ENCODE results near the gene PRKAR1A.

The PRKAR1A gene

DNA sequence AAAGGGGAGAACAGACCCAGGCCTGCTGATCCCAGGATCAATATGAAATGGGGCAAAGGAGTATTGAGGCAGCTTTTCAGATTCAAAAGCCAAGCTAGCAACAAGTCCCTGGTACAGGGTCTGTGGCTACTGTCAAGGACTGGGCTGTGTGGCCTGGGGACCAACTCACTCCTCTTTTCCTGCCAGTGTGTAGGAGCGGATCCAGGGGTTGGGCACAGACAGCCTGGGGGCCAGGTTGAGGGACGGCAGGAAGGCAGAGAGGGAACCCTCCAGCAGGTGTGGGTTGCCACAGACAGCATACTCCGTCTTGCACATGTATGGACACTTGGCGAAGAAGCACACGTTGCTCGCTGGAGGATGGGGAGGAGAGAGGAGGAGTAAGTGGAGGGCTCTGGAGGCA, 29.6 kb downstream of the PRKAR1A start:
- no peak for DNase-seq

DNA sequence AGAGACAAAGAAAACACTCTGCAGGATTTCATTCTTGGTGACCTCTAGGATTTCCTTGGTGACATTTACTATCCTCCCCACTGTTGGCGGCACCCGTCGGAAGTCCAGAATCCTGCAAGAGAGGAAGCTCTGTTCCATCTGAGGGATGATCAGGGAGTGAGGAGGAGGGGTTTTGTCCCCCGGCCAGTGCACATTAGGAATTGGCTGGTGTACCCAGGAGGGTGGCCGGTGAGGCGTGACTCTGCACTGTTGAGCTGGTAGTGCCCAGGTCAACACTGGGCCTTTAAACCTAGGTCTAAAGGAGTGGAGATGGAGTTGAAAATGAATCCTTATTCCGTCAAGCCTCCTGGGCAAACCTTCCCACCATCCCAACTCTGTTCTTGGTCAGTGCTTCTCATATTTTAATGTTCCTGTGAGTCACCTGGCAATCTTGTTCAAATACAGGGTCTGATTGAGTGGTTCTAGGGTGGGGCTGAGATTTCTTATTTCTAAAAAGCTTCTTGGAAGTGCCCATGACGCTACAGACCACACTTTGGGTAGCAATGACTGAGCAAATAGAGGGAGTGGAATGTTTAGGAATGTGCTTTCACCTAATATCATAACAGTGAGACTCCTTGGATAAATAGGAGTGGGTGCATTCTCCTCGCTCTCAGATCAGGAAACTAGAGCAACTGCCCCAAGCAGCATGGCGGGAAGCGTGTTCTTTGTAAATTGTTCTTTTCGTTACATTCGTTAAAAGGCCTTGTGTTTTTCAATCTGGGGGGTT, 30.7 kb downstream of the PRKAR1A start:
- Histone ChIP-seq H3K27me3 (replicated peaks) (no peaks in the 10 kb centered on the region), H3K36me3 (replicated peaks) (peaks cover 5% of the 10 kb centered on the region), H3K4me3 (ENCODE audit: low read depth, low read length) (no peak overlapping the region), H3K27ac (no peak overlapping the region)
- DNase-seq = no peak
- TF ChIP-seq, protein P1, sequence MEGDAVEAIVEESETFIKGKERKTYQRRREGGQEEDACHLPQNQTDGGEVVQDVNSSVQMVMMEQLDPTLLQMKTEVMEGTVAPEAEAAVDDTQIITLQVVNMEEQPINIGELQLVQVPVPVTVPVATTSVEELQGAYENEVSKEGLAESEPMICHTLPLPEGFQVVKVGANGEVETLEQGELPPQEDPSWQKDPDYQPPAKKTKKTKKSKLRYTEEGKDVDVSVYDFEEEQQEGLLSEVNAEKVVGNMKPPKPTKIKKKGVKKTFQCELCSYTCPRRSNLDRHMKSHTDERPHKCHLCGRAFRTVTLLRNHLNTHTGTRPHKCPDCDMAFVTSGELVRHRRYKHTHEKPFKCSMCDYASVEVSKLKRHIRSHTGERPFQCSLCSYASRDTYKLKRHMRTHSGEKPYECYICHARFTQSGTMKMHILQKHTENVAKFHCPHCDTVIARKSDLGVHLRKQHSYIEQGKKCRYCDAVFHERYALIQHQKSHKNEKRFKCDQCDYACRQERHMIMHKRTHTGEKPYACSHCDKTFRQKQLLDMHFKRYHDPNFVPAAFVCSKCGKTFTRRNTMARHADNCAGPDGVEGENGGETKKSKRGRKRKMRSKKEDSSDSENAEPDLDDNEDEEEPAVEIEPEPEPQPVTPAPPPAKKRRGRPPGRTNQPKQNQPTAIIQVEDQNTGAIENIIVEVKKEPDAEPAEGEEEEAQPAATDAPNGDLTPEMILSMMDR (IDR thresholded peaks at IDR 0.05; ENCODE audit: low read depth, low read length, missing control alignments) = no peak
- in situ Hi-C loops (cut with HindIII; ENCODE audit: low pct_ligation_motif_present, low sequenced_read_pairs) = no loop called here

More for the DNA sequence above, 29.6 kb downstream of the PRKAR1A start:
- in situ Hi-C loops (cut with HindIII; ENCODE audit: low pct_ligation_motif_present, low sequenced_read_pairs) = no loop called here
- TF ChIP-seq, protein P1 (IDR thresholded peaks at IDR 0.05; ENCODE audit: low read depth, low read length, missing control alignments) = no peak
- peaks cover 14% of the 10 kb centered on the region for H3K36me3 ChIP-seq (replicated peaks)
- no peak overlapping the region for H3K27ac ChIP-seq
- H3K4me3 ChIP-seq (ENCODE audit: low read depth, low read length) = no peak overlapping the region
- no peaks in the 10 kb centered on the region for H3K27me3 ChIP-seq (replicated peaks)

DNA sequence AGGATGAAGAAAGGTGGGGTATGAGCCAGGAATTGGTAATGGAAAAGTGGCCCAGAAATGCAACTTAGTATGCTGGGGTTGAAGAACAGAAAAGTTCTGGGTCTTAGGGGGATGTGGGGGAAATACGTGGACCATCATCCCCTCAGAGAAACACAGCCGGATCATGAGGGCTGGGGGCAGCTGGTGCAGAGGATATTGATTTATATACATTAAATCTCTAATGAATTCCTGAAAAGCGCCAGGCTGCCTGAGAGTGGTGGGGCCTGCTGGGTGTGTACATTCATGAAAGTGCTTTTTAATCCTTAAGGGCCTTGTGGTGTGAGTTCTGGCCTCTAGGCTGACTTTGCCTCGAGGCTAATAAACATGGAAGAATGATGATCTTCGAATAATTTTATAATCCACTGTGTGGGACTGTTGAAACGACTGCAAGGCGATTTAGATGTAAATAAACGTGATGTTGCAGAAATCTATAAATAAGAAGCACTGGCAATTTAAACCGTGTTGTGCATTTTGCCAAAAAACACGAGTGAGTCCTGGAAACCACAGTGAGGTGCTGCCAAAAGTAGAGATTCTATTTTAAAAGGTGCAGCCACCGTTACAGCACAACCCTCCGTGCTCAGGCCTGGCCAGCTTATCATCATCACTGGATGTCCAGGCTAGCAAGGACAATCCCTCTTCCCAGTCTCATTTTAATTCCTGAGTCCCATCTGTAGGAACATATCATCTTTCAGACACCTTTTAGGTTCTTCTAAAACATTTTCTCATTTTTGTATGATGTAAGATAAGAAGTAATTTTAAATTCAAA, 32.1 kb downstream of the PRKAR1A start:
- in situ Hi-C loops (cut with HindIII; ENCODE audit: low pct_ligation_motif_present, low sequenced_read_pairs) = no loop called here
- no peak overlapping the region for H3K27ac ChIP-seq
- TF ChIP-seq, protein P1 (IDR thresholded peaks at IDR 0.05; ENCODE audit: low read depth, low read length, missing control alignments) = no peak
- H3K27me3 ChIP-seq (replicated peaks) = no peaks in the 10 kb centered on the region
- H3K4me3 ChIP-seq (ENCODE audit: low read depth, low read length) = no peak overlapping the region
- no peak for DNase-seq
- H3K36me3 ChIP-seq (replicated peaks) = peaks cover 3% of the 10 kb centered on the region

DNA sequence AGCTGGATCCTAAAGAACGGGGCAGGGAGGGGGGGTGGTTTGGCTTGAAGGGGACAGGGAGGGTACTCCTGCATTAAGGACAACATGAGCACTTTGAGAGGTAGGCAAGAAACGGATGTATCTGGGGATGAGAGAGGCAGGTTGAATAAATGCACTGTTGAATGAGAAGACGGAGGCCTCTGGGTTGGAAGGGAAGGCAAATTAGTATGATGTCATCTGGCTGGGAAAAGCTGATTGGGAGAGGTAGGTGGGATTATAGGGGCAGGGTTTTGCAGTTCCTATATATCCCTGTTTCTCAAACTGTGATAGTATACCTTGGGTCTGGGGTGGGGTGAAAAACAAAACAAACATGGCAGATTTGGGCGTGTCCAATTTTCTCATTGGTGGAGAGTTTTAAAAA, 44.3 kb downstream of the PRKAR1A start:
- no peak overlapping the region for H3K27ac ChIP-seq
- no peak overlapping the region for H3K4me3 ChIP-seq (ENCODE audit: low read depth, low read length)
- TF ChIP-seq, protein P1 (IDR thresholded peaks at IDR 0.05; ENCODE audit: low read depth, low read length, missing control alignments) = no peak
- no peak for DNase-seq
- in situ Hi-C loops (cut with HindIII; ENCODE audit: low pct_ligation_motif_present, low sequenced_read_pairs) = no loop called here
- no peaks in the 10 kb centered on the region for H3K36me3 ChIP-seq (replicated peaks)
- no peaks in the 10 kb centered on the region for H3K27me3 ChIP-seq (replicated peaks)

DNA sequence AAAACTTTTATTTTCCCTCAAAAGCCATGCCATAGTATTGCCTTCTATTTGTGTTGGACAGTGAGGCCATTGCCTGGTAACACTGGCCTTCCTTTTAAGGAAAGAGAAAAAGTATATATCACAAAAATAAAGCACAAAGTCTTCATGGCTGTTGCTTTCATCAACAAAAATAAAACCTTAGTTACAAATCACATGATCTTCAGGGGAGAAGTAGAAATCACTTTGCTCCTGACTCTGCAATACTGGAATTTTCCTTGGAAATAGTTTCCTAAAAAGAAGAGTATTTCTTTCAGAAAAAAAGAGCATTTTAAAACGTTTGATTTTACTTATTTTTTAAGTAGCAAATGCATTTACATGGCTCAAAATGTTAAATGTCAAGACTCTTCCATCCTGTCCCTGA, 47.1 kb downstream of the PRKAR1A start:
- no peak for DNase-seq
- Histone ChIP-seq H3K4me3 (ENCODE audit: low read depth, low read length) (no peak overlapping the region), H3K36me3 (replicated peaks) (no peaks in the 10 kb centered on the region), H3K27me3 (replicated peaks) (no peaks in the 10 kb centered on the region), H3K27ac (no peak overlapping the region)
- in situ Hi-C loops (cut with HindIII; ENCODE audit: low pct_ligation_motif_present, low sequenced_read_pairs) = no loop called here
- TF ChIP-seq, protein P1 (IDR thresholded peaks at IDR 0.05; ENCODE audit: low read depth, low read length, missing control alignments) = no peak
